ENCODE measurements around the gene AHSA1. TPM values are rescaled to one million over a fixed set of nuclear protein-coding genes. Genes with fewer than 3 reads are reported as not detected.

The AHSA1 gene
- total and polyA plus RNA-seq, 10 of the 15 experiments (the other 5 are each of a cell fraction or from before 2014, with no cell fraction given), result 51.8 to 295 (median 201) TPM

- no peak for TF ChIP-seq PAX8 (IDR thresholded peaks at IDR 0.05)
- TF ChIP-seq LARP7 (IDR thresholded peaks at IDR 0.05), result no peak
- no peak for TF ChIP-seq YY1 (IDR thresholded peaks at IDR 0.05; ENCODE audit: low read depth, low read length)
- no peak for TF ChIP-seq ATF2 (IDR thresholded peaks at IDR 0.05; ENCODE audit: low read length)
- TF ChIP-seq NFYA (IDR thresholded peaks at IDR 0.05; ENCODE audit: borderline replicate concordance, low read depth, low read length), result no peak
- no peak for TF ChIP-seq REST (IDR thresholded peaks at IDR 0.05; ENCODE audit: low read depth, low read length)
- no peak for TF ChIP-seq HDAC2 (IDR thresholded peaks at IDR 0.05)
- TF ChIP-seq POLR2AphosphoS2 (IDR thresholded peaks at IDR 0.05; ENCODE audit: low read depth, low read length), result no peak
- TF ChIP-seq MTA3 (IDR thresholded peaks at IDR 0.05; ENCODE audit: borderline replicate concordance, low read length), result no peak
- no peak for TF ChIP-seq ZBED1 (IDR thresholded peaks at IDR 0.05; ENCODE audit: borderline replicate concordance)
- no peak for TF ChIP-seq NFIC (IDR thresholded peaks at IDR 0.05; ENCODE audit: low read depth, low read length)
- TF ChIP-seq TCF12 (IDR thresholded peaks at IDR 0.05; ENCODE audit: low read depth, low read length), result no peak
- TF ChIP-seq TCF3 (IDR thresholded peaks at IDR 0.05; ENCODE audit: borderline replicate concordance, insufficient read depth, low read depth, low read length), result no peak
- TF ChIP-seq RCOR1 (conservative IDR thresholded peaks at IDR 0.05; ENCODE audit: low read depth, low read length), result no peak
- no peak for TF ChIP-seq TAF1 (IDR thresholded peaks at IDR 0.05; ENCODE audit: borderline replicate concordance, low read depth, low read length)
- TF ChIP-seq NBN (IDR thresholded peaks at IDR 0.05), result no peak
- TF ChIP-seq ATF7 (IDR thresholded peaks at IDR 0.05; ENCODE audit: low read depth), result no peak
- no peak for TF ChIP-seq SRF (IDR thresholded peaks at IDR 0.05; ENCODE audit: low read depth in 2 of 2, low read length in 2 of 2)
- TF ChIP-seq SP1 (IDR thresholded peaks at IDR 0.05; ENCODE audit: low read depth, low read length), result no peak
- TF ChIP-seq CREM (IDR thresholded peaks at IDR 0.05; ENCODE audit: low read depth), result 0 out of 2 replicates have a peak, but pooled peaks have one; percentile 13
- peak; percentile 26; the same call in 1 of the 2 replicates for TF ChIP-seq BACH1 (IDR thresholded peaks at IDR 0.05; ENCODE audit: borderline replicate concordance)
- no peak for TF ChIP-seq NRF1 (conservative IDR thresholded peaks at IDR 0.05; ENCODE audit: low read depth, low read length)
- TF ChIP-seq KLF5 (IDR thresholded peaks at IDR 0.05; ENCODE audit: partially characterized antibody), result no peak
- no peak for TF ChIP-seq NR2C1 (IDR thresholded peaks at IDR 0.05)
- no peak for TF ChIP-seq EZH2 (IDR thresholded peaks at IDR 0.05; ENCODE audit: borderline replicate concordance, control insufficient read depth, low read depth, low read length)
- TF ChIP-seq USF1 (IDR thresholded peaks at IDR 0.05; ENCODE audit: borderline replicate concordance, extremely low read length, insufficient read depth, low read depth, low read length), result no peak
- no peak for TF ChIP-seq SUZ12 (IDR thresholded peaks at IDR 0.05; ENCODE audit: unreplicated experiment)
- TF ChIP-seq MTA2 (IDR thresholded peaks at IDR 0.05; ENCODE audit: low read depth), result no peak
Observed at GRCh38 chr14:77478796-77479195, 20.9 kb downstream of the AHSA1 start (continued).

All from GM12878 (cell line).